ENCODE measurements around the gene CPM.
A peak's percentile ranks its signal among the peaks of the same experiment; 100 is the strongest.
"Not testable (repeated sequence)": the region's sequence is repeated elsewhere in the genome, so short reads cannot be mapped to it uniquely, and the experiment has no call there.

The CPM gene

DNA sequence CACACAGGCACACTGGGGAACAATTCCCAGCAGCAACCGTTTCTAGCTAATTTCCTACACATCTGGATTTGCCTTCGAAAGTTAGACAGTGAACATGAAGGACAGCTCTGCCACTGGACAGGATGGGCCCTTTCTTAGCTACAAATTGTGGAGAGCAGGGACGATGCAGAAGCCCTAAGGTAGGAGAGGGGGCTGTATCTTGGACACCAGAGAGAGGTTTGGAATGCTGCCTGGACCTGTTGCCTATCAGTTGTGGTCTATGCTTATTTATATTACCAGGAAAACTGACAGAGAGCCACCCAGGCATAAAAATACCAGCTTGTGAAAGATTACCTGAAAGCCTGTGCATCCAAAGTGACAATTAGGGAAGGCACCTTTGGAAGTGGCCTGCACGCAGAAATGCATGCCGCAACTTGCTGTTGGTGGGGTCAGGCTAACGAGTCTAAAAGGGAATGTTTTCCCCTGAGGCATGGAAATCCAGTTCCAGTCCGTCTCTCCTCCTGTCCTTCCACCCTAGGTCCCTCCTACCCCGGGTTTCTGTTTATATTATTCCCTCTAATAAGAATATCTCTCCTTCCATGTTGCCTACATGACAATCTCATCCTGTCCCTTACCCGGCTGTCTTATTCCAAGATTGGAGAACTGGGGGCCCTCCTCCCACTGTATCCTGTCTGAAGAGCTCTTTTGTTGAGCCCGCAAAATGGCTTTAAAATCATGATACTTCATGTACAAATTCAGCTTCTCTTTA is 64.8 kb downstream of the CPM start:
- Histone ChIP-seq H3K4me3 (ENCODE audit: low read depth, low read length) (no peak overlapping the region), H3K9me3 (ENCODE audit: severe bottlenecking) (no peaks in the 10 kb centered on the region), H3K27ac (no peak overlapping the region), H3K27me3 (ENCODE audit: insufficient read depth, low read depth, severe bottlenecking) (no peaks in the 10 kb centered on the region), H3K36me3 (no peaks in the 10 kb centered on the region)
- no peak for DNase-seq
- TF ChIP-seq, protein P1, sequence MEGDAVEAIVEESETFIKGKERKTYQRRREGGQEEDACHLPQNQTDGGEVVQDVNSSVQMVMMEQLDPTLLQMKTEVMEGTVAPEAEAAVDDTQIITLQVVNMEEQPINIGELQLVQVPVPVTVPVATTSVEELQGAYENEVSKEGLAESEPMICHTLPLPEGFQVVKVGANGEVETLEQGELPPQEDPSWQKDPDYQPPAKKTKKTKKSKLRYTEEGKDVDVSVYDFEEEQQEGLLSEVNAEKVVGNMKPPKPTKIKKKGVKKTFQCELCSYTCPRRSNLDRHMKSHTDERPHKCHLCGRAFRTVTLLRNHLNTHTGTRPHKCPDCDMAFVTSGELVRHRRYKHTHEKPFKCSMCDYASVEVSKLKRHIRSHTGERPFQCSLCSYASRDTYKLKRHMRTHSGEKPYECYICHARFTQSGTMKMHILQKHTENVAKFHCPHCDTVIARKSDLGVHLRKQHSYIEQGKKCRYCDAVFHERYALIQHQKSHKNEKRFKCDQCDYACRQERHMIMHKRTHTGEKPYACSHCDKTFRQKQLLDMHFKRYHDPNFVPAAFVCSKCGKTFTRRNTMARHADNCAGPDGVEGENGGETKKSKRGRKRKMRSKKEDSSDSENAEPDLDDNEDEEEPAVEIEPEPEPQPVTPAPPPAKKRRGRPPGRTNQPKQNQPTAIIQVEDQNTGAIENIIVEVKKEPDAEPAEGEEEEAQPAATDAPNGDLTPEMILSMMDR (IDR thresholded peaks at IDR 0.05; ENCODE audit: low read depth, low read length), result no peak

DNA sequence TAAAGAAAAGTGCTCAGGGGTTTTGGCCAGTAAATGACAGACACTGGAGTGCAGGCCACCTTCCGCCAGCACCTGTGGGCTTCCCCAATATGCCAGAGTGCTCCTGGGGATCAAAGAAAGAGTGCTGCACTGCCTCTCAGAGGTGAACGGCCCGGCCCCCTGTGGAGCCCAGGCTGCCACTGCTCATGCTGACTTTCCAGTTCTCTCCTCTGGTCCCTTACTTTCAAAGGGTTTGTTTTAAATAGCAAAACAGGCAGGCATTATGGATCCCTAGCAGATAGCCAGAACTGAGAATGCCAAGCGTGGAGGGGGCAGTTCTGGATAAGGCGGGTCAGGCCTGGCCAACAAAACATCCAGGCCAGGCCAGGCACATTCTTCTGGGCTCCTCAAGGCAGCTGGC is 65.4 kb downstream of the CPM start:
- DNase-seq, result no peak
- Histone ChIP-seq H3K4me3 (ENCODE audit: low read depth, low read length) (no peak overlapping the region), H3K36me3 (no peaks in the 10 kb centered on the region), H3K9me3 (ENCODE audit: severe bottlenecking) (no peaks in the 10 kb centered on the region), H3K27me3 (ENCODE audit: insufficient read depth, low read depth, severe bottlenecking) (no peaks in the 10 kb centered on the region), H3K27ac (no peak overlapping the region)
- TF ChIP-seq, protein P1 (IDR thresholded peaks at IDR 0.05; ENCODE audit: low read depth, low read length), result no peak

DNA sequence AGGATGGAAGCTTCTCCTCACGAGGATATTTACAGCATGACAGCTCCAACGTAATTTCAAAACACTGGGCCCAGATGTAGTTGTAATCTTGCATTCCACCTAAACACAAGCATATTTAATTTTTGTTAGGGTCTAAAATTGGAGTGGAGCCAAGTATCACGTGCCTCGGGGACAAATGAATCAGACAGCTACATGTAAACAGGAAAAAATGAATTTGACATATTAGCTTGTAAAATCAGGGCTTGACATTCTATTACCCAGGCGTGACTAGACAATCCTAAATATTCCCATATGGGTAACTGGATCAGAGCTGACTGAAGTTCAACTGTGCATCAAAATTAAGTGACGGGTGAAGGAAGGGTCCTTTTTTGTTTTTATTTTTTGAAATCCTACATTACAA is 66.0 kb downstream of the CPM start:
- no peaks in the 10 kb centered on the region for H3K36me3 ChIP-seq
- H3K9me3 ChIP-seq (ENCODE audit: severe bottlenecking), result no peaks in the 10 kb centered on the region
- no peaks in the 10 kb centered on the region for H3K27me3 ChIP-seq (ENCODE audit: insufficient read depth, low read depth, severe bottlenecking)
- DNase-seq, result no peak
- H3K4me3 ChIP-seq (ENCODE audit: low read depth, low read length), result no peak overlapping the region
- TF ChIP-seq, protein P1 (IDR thresholded peaks at IDR 0.05; ENCODE audit: low read depth, low read length), result no peak
- no peak overlapping the region for H3K27ac ChIP-seq

DNA sequence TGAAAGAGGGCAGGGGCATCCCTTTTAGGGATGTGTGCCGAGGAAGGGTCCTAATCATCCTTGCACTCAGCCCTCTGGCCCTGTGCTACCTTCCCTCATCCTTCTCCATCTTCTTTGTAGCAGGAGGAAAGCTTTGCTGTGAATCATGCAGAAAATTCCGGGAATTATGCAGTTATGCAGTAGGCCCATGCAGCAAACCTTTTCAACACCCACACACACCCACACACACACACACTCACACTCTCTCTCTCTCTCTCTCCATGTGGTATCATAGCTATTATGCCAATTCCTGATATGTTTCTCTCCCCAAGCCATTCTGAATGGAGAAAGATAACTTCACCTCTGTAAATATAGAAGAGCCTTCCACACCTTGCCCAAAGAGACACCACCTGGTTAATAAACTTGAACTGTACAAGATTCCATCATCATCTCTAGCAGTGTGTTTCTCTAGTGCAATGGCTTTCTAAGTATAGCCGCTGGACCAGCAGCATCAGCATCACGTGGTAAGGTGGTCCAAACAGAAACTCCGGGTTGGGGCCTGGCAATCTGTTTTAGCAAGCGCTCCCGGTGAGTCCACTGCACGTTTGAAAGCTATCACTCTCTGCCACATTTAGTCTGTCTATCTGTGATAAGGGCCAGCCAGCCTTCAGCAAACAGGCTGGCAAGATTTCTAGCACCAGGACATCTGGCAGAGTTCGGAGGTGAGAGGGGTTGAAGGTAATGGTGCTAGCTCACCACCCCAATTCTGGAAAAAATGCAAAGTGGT is 67.4 kb downstream of the CPM start:
- TF ChIP-seq, protein P1 (IDR thresholded peaks at IDR 0.05; ENCODE audit: low read depth, low read length), result no peak
- no peak overlapping the region for H3K27ac ChIP-seq
- H3K27me3 ChIP-seq (ENCODE audit: insufficient read depth, low read depth, severe bottlenecking), result no peaks in the 10 kb centered on the region
- DNase-seq, result no peak
- H3K36me3 ChIP-seq, result no peaks in the 10 kb centered on the region
- H3K9me3 ChIP-seq (ENCODE audit: severe bottlenecking), result no peaks in the 10 kb centered on the region
- no peak overlapping the region for H3K4me3 ChIP-seq (ENCODE audit: low read depth, low read length)

DNA sequence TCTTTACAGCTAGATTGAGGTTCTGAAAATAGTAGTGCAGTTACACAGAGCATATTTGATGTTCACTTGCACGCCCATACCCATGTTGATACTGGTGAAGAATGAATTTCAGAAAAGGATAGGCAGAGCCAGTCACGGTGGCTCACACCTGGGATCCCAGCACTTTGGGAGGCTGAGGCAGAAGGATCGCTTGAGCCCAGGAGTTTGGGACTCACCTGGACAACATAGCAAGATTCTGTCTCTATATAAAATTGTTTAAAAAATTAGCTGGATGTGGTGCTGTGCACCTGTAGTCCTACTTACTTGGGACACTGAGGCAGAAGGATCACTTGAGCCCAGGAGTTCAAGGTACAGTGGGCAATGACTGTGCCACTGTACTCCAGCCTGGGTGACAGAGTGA is 68.4 kb downstream of the CPM start:
- no peaks in the 10 kb centered on the region for H3K36me3 ChIP-seq
- no peak for DNase-seq

DNA sequence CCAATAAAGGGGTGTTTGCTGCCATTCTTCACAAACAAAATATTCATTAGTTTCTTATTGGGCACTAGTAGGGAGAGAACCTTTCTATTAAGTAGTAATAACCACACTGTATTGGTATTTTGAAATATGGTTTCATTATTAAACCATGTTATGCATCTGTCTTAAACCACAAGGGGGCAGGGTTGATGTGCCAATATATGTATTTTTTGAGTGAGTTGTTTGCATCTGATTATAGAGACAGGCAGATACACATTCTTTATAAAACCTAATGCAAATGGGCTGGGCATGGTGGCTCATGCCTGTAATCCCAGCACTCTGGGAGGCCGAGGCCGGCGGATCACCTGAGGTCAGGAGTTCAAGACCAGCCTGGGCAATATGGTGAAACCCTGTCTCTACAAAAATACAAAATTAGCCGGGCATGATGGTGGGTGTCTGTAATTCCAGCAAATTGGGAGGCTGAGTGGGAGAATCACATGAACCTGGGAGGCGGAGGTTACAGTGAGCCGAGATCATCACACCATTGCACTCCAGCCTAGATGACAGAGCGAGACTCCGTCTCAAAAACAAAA is 69.0 kb downstream of the CPM start:
- H3K27ac ChIP-seq; H3K4me3 ChIP-seq (ENCODE audit: low read depth, low read length); H3K36me3 ChIP-seq; H3K27me3 ChIP-seq (ENCODE audit: insufficient read depth, low read depth, severe bottlenecking); H3K9me3 ChIP-seq (ENCODE audit: severe bottlenecking): not testable (repeated sequence)
- peak; percentile 12 for DNase-seq

More for the DNA sequence above, 68.4 kb downstream of the CPM start:
- H3K9me3 ChIP-seq (ENCODE audit: severe bottlenecking), result no peaks in the 10 kb centered on the region
- no peak overlapping the region for H3K4me3 ChIP-seq (ENCODE audit: low read depth, low read length)
- TF ChIP-seq, protein P1 (IDR thresholded peaks at IDR 0.05; ENCODE audit: low read depth, low read length), result no peak
- H3K27me3 ChIP-seq (ENCODE audit: insufficient read depth, low read depth, severe bottlenecking), result no peaks in the 10 kb centered on the region
- no peak overlapping the region for H3K27ac ChIP-seq
